UCSD-AML1 (cell line): ENCODE measurements around the gene ASCL5.

Experiments used
- DNase-seq: peaks from one replicate; lab custom pipeline; 2025; ENCODE audit not compliant: unreplicated experiment; lab: John Stamatoyannopoulos, UW

The ASCL5 gene

GRCh38 chr1:201088901-201089525, 38.0 kb downstream of the ASCL5 start:
- no peak for DNase-seq

- DNase-seq = no peak
Measured at GRCh38 chr1:201088395-201088794, 38.6 kb downstream of the ASCL5 start.

- peak; percentile 62 for DNase-seq
Measured at GRCh38 chr1:201085902-201086735, 40.9 kb downstream of the ASCL5 start.

- no peak for DNase-seq
Measured at GRCh38 chr1:201084295-201084694, 42.7 kb downstream of the ASCL5 start.

- DNase-seq = no peak
Measured at GRCh38 chr1:201083741-201084140, 43.2 kb downstream of the ASCL5 start.

- no peak for DNase-seq
Measured at GRCh38 chr1:201080135-201080534, 46.8 kb downstream of the ASCL5 start.

GRCh38 chr1:201077736-201078135, 49.2 kb downstream of the ASCL5 start:
- no peak for DNase-seq

- DNase-seq = no peak
Measured at GRCh38 chr1:201077116-201077515, 49.9 kb downstream of the ASCL5 start.

- no peak for DNase-seq
Measured at GRCh38 chr1:201076092-201076491, 50.9 kb downstream of the ASCL5 start.

GRCh38 chr1:201074018-201074417, 53.0 kb downstream of the ASCL5 start:
- DNase-seq = no peak

GRCh38 chr1:201072922-201073321, 54.1 kb downstream of the ASCL5 start:
- no peak for DNase-seq

GRCh38 chr1:201072149-201072548, 54.8 kb downstream of the ASCL5 start:
- DNase-seq = no peak

GRCh38 chr1:201069636-201070035, 57.3 kb downstream of the ASCL5 start:
- no peak for DNase-seq

GRCh38 chr1:201068976-201069375, 58.0 kb downstream of the ASCL5 start:
- DNase-seq = no peak

- no peak for DNase-seq
Measured at GRCh38 chr1:201066986-201067385, 60.0 kb downstream of the ASCL5 start.

GRCh38 chr1:201065686-201066085, 61.3 kb downstream of the ASCL5 start:
- no peak for DNase-seq

GRCh38 chr1:201064806-201065205, 62.2 kb downstream of the ASCL5 start:
- DNase-seq = no peak
